ENCODE data around the gene SH3BGRL2.

The SH3BGRL2 gene

GRCh38 chr6:79636673-79637072, 5.5 kb downstream of the SH3BGRL2 start:
- no peak for DNase-seq (ENCODE audit: low spot score)
- TF ChIP-seq, protein P1, sequence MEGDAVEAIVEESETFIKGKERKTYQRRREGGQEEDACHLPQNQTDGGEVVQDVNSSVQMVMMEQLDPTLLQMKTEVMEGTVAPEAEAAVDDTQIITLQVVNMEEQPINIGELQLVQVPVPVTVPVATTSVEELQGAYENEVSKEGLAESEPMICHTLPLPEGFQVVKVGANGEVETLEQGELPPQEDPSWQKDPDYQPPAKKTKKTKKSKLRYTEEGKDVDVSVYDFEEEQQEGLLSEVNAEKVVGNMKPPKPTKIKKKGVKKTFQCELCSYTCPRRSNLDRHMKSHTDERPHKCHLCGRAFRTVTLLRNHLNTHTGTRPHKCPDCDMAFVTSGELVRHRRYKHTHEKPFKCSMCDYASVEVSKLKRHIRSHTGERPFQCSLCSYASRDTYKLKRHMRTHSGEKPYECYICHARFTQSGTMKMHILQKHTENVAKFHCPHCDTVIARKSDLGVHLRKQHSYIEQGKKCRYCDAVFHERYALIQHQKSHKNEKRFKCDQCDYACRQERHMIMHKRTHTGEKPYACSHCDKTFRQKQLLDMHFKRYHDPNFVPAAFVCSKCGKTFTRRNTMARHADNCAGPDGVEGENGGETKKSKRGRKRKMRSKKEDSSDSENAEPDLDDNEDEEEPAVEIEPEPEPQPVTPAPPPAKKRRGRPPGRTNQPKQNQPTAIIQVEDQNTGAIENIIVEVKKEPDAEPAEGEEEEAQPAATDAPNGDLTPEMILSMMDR (IDR thresholded peaks at IDR 0.05; ENCODE audit: extremely low read depth, missing control alignments) = no peak

DNA sequence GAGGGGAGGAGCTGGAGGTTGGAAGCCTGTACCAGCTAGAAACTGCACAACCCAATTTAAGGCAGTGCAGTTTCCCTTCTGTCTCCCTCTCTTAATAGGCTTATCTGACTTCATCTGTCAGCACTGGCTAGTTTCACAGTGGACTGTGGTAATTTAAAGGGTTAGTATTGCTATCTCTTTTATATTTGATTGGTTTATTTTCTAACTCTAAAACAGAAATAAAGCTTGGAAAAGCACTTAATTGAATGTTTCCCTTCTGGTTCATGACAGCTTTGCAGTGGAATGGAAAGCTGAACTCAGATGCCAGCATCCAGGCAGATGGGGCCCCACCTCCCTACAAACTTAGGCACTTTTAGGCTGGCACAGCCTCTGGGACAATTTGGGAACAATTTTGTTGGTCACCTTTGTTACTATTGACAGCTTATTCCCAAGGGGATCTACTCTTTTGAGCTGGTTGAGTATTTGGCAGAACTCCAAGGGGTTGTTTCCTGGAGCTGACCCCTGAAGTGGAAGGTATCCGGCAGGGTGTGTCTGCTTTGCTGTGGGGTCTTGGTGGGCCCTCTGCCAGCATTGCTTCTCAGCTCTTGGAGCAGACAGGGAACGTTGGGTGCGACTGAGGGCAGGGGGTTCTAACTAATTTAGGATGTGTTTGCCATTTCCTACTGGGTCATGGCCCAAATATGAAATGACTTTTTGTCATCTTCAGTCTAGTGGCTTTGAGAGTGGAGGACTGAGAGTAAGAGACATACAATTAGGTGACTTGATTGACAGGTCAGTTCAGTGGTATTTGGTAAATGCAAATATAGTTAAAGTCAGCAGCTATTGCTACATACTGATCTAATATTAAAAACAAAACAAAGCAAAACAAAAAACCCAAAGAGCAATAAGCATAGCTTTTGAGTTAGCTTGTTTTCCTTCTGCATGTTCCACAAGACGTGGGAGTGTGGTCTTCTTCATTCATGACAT, 9.3 kb downstream of the SH3BGRL2 start:
- DNase-seq (ENCODE audit: low spot score) = no peak

DNA sequence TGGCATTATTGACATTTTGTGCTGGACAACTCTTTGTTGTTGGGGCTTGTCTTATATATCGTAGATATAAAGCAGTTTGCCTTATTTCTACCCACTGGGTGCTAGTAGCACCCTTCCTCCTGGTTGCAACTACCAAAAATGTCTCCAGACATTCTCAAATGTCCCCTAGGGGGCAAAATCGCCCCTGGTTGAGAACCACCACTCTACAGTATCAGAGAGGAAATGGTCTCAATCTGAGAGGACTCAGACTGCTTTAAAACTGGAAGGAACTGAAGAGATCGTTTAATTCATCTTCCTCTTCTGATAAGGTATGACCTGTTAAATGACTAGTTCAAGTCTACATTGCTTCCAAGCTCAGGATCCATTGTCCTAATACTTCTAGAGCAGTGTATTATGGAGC, 14.9 kb downstream of the SH3BGRL2 start:
- DNase-seq (ENCODE audit: low spot score) = no peak
- TF ChIP-seq, protein P1 (IDR thresholded peaks at IDR 0.05; ENCODE audit: extremely low read depth, missing control alignments) = no peak

More for the DNA sequence above, 9.3 kb downstream of the SH3BGRL2 start:
- TF ChIP-seq, protein P1 (IDR thresholded peaks at IDR 0.05; ENCODE audit: extremely low read depth, missing control alignments) = no peak

DNA sequence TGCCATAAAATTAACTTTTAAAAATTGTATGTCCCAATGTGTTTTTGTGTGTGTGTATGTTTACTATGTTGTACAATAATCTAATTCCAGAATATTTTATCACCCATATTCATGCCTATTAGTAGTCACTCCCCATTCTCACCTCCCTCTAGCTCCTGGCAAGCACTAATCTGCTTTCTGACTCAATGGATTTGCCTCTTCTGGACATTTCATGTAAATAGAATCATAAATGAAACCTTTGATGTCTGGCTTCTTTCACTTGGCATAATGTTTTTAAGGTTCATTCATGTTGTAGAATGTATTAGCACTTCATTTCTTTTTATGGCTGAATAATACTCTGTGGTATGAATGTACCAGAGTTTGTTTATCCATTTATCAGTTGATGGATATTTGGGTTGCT, 15.4 kb downstream of the SH3BGRL2 start:
- TF ChIP-seq, protein P1 (IDR thresholded peaks at IDR 0.05; ENCODE audit: extremely low read depth, missing control alignments) = no peak
- DNase-seq (ENCODE audit: low spot score) = no peak

DNA sequence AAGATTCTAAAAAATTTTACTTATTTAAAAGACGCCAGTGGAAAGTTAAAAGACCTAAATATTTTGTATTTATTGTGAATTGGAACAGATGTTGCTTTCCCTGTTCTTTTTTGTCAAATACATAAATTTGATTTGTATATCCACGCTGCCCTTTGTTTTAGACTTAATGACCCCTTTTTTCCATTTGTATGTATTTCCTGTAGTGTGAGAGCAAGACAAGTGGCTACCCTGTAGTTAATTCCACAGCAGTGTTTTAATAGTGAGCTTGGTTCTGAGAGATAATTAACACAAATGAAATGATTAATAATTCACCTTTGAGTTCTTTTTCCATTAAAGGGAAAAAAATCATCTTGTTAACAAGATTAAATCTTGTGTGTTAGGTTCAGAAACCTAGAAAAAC, 16.6 kb downstream of the SH3BGRL2 start:
- no peak for DNase-seq (ENCODE audit: low spot score)
- TF ChIP-seq, protein P1 (IDR thresholded peaks at IDR 0.05; ENCODE audit: extremely low read depth, missing control alignments) = no peak

GRCh38 chr6:79648328-79648727, 17.2 kb downstream of the SH3BGRL2 start:
- DNase-seq (ENCODE audit: low spot score) = no peak
- TF ChIP-seq, protein P1 (IDR thresholded peaks at IDR 0.05; ENCODE audit: extremely low read depth, missing control alignments) = no peak

DNA sequence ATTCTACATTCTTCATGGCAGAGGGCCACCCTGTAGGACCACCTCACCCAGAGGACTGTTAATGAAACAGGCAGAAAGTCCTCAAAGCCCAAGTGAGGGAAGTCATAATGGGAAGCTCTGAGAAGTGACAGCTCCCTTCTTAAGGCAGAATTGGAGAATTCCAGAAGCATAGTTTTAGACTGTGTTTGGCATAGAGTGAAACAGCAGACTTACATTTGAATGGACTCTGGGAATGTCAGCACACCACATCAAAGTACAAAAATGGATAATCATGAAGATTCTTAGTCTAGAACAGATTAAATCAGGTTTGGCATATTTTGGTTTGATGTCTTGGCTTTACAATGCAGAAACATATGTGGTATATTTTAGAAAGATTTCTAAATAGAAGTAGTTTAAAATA, 17.9 kb downstream of the SH3BGRL2 start:
- TF ChIP-seq, protein P1 (IDR thresholded peaks at IDR 0.05; ENCODE audit: extremely low read depth, missing control alignments) = no peak
- no peak for DNase-seq (ENCODE audit: low spot score)
